T-helper 1 cell treated with Interleukin-12 subunit alpha and Interleukin-12 subunit beta and Interleukin-4 antibody, amounts not matched to agents 30 μg/mL and 1 μg/mL, for 36 hours (primary cell): Measurements from ENCODE around the gene CCDC179.

Experiments
- H3K27ac Mint-ChIP-seq: one replicate; pipeline ENCODE4 v1.8.0; 2021; ENCODE audit warnings: mild to moderate bottlenecking, mixed read lengths
- H3K27me3 Mint-ChIP-seq: one replicate; pipeline ENCODE4 v1.8.0; 2021; ENCODE audit warnings: low read depth, mixed read lengths
- H3K36me3 Mint-ChIP-seq: one replicate; pipeline ENCODE4 v1.8.0; 2021; ENCODE audit warnings: low read depth, mixed read lengths
- H3K4me1 Mint-ChIP-seq: one replicate; pipeline ENCODE4 v1.8.0; 2021; ENCODE audit warnings: low read depth, mixed read lengths
- H3K4me3 Mint-ChIP-seq: one replicate; pipeline ENCODE4 v1.8.0; 2021; ENCODE audit warnings: mild to moderate bottlenecking, moderate library complexity, mixed read lengths
- H3K9me3 Mint-ChIP-seq: one replicate; pipeline ENCODE4 v1.8.0; 2021; ENCODE audit warnings: mixed read lengths

Gene CCDC179

DNA sequence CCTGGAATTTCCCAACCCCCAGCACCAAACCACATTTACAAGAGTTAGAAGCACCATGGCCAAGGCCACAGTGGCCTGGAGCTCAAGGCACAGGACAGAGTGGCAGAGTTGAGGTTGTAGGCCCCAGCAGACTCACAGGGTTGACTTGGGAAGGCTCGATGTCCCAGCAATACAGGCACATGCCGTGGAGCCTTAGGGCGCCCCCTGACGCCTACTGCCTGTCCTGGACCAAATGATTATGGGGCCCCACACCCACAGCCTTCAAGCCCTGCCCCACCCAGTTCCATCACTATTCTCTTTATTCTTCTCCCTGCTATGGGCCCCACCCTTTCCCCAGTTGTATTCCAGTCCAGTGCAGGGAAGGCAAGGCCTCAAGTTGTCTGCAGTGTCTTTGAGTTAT is at the start of gene CCDC179:
Gene CCDC179 (minus strand): TSS at position 234 of the 400 bp plus-strand sequence. CDS start 53 bp downstream, at position 181.
- no peak within 1 kb of the TSS for H3K27ac Mint-ChIP-seq
- H3K4me3 Mint-ChIP-seq: no peak within 1 kb of the TSS
- no peaks in the 10 kb centered on the region for H3K27me3 Mint-ChIP-seq
- no peaks in the 10 kb centered on the region for H3K36me3 Mint-ChIP-seq
- H3K4me1 Mint-ChIP-seq: no peaks in the 10 kb centered on the region
- no peaks in the 10 kb centered on the region for H3K9me3 Mint-ChIP-seq

DNA sequence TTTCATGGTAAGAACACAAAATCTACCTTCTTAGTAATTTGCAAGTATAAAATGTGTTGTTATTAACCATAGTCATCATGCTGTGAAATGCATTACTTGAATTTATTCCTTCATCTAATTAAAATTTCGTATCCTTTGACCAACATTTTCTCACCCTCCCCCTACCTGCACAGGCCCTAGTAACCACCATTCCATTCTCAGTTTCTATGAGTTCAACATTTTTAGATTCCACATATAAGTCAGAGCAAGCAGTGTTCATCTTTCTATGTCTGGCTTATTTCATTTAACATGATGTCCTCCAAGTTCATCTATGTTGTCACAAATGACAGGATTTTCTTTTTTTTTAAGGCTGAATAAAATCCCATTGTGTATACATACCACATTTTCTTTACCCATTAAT is 43.5 kb upstream of the CCDC179 start:
- Mint-ChIP-seq H3K36me3 (no peaks in the 10 kb centered on the region), H3K4me3 (no peak overlapping the region), H3K4me1 (no peaks in the 10 kb centered on the region), H3K9me3 (peaks cover 7% of the 10 kb centered on the region), H3K27me3 (no peaks in the 10 kb centered on the region), H3K27ac (no peak overlapping the region)

DNA sequence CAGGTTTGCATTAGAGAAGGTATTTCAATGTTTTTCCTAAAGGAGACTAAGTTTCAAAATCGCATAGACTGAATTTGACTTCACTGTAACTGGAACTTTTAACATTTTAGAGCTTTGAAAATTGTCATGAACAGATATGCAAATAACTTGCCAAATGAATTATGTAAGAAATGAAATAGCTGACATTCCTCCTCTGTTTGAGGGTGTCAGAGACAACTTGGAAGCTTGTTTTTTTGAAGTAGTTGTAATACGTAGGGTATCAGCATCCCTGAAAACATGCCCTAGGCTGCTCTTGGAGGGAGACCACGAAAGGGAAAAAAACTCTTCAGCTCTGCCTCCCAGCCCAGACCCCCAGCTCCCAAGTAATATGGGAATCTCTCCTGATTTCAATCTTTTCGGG is 41.3 kb upstream of the CCDC179 start:
- peaks cover 2% of the 10 kb centered on the region for H3K9me3 Mint-ChIP-seq
- H3K27ac Mint-ChIP-seq: no peak overlapping the region
- H3K4me3 Mint-ChIP-seq: no peak overlapping the region
- no peaks in the 10 kb centered on the region for H3K27me3 Mint-ChIP-seq
- H3K4me1 Mint-ChIP-seq: no peaks in the 10 kb centered on the region
- H3K36me3 Mint-ChIP-seq: no peaks in the 10 kb centered on the region

DNA sequence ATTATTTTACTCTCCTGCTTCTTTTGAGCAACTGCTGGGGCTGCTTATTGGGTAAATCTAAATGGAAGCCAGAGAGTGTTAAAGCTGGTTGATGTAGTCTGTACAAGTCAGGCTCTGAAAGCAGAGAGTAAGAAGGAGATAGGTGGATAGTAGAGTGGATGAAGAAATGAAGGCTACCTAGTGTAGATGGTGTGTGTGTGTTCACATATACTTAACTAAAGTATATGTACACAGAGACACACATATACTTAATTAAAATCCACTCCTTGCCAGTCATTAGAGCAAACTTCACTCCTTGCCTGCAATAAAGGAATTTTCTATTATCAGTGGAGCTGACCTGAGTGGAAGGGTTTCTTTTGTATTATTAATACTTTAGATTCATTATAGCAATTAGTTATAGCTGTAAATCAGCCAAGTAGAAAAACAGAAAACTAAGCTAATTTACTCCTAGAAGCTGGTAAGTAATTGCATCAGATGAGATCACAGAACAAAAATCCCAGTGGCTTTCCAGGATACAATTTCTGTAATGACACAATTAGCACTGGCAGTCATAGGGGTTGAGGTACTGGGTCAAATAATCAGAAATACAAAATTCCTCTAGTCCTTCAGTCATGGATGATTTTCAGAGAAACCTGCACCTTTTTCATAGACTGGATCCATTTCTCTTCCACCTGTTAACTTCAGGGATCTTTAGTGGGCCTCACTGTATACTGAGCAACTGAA is 40.7 kb upstream of the CCDC179 start:
- no peaks in the 10 kb centered on the region for H3K27me3 Mint-ChIP-seq
- H3K36me3 Mint-ChIP-seq: no peaks in the 10 kb centered on the region
- no peak overlapping the region for H3K27ac Mint-ChIP-seq
- no peaks in the 10 kb centered on the region for H3K4me1 Mint-ChIP-seq
- H3K9me3 Mint-ChIP-seq: no peaks in the 10 kb centered on the region
- H3K4me3 Mint-ChIP-seq: no peak overlapping the region

DNA sequence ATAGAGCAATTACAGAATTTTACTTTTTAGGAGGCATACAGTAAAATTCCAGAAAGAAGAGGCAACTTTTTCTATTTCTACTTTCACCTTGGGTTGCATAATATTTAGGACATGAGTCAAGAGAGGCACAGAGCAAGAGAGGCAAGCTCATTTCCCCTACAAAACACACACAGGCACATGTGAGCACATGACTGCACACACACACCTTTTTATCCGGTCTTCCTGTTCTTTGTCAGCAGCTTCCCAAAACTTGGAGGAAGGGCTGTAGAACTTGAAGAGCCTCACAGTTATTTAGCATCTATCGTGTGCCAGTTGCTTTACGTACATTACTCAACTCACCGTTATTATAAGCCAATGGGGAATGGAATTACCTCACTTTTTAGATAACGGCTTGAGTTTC is 37.8 kb upstream of the CCDC179 start:
- H3K27ac Mint-ChIP-seq: no peak overlapping the region
- H3K9me3 Mint-ChIP-seq: no peaks in the 10 kb centered on the region
- H3K4me1 Mint-ChIP-seq: no peaks in the 10 kb centered on the region
- H3K27me3 Mint-ChIP-seq: no peaks in the 10 kb centered on the region
- no peaks in the 10 kb centered on the region for H3K36me3 Mint-ChIP-seq
- H3K4me3 Mint-ChIP-seq: no peak overlapping the region

DNA sequence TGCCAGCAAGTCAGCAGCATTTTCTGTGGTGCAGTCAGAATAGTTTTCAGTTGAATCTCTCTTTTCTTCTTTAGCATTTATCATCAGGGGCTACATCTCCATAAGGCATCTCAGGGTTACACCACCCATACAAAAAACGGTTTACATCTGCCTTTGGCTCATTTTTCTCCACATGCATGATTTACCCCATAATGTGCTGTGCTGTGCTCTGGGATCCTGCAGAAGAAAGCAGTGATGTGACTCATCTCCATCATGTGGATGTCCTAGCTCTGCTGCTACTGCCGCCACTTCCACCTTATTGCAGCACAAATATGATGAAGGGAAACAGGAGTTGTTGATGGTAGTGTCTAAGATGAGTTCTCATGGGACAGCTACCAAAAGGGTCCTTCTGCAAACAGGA is 30.0 kb upstream of the CCDC179 start:
- H3K27me3 Mint-ChIP-seq: no peaks in the 10 kb centered on the region
- H3K4me1 Mint-ChIP-seq: no peaks in the 10 kb centered on the region
- no peak overlapping the region for H3K4me3 Mint-ChIP-seq
- H3K9me3 Mint-ChIP-seq: no peaks in the 10 kb centered on the region
- no peaks in the 10 kb centered on the region for H3K36me3 Mint-ChIP-seq
- H3K27ac Mint-ChIP-seq: no peak overlapping the region

DNA sequence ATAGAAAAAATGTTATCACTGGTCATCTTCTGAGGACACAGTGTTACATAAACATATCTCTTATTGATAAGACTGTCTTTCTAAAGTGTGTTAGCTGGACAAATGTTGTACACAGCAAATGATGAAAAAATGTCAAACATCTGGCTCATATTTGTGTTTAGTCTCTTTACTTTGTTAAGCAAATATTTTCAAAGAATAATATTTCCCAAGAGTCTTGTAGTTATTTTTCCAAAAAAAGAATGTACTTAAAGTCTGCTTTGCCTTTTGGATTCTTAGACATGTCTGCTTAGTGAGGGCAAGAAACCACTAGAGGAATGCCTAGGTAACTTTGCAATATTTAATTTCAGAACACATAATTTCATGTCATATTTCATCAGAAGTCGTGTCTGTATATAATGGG is 23.9 kb upstream of the CCDC179 start:
- no peaks in the 10 kb centered on the region for H3K9me3 Mint-ChIP-seq
- no peak overlapping the region for H3K27ac Mint-ChIP-seq
- no peaks in the 10 kb centered on the region for H3K36me3 Mint-ChIP-seq
- no peaks in the 10 kb centered on the region for H3K27me3 Mint-ChIP-seq
- H3K4me3 Mint-ChIP-seq: no peak overlapping the region
- no peaks in the 10 kb centered on the region for H3K4me1 Mint-ChIP-seq

DNA sequence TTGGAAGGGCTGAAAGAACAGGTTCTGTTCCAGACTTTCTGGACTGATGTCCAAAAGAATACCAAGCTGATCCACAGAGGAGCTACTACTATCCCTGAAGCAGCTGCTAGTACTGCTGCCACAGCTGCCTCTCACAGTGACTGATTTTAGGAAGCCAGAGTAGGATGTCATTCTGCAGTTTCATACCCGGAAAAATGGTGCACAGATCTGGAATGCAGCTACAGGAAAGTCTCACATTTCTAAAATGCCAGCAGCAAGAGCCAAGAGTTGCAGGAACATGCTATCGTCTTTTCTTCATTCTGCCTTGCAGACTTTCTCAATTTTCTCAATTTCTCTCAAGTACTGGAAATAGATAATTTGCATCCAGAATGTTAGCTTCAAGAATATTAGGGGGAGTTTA is 19.4 kb upstream of the CCDC179 start:
- H3K27ac Mint-ChIP-seq: no peak overlapping the region
- no peak overlapping the region for H3K4me3 Mint-ChIP-seq
- H3K4me1 Mint-ChIP-seq: no peaks in the 10 kb centered on the region
- H3K9me3 Mint-ChIP-seq: no peaks in the 10 kb centered on the region
- no peaks in the 10 kb centered on the region for H3K36me3 Mint-ChIP-seq
- no peaks in the 10 kb centered on the region for H3K27me3 Mint-ChIP-seq

DNA sequence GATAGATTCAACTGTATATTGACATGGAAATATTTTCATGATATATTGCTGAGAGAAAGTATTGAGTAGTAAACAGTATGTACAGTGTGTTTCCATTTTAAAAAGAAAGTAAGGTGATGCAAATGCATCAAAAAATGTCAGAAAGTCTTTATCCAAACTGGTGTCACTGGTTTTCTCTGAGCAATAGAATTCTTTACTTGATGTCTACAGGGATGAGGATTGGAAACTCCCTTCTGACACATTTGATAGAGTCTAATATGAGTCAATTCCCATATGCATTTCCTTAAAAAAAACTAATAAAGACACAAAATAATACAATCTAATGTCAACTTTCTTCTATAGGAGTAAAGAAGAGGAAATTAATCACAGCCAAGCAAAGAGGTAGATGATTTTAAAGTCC is 18.3 kb upstream of the CCDC179 start:
- H3K27me3 Mint-ChIP-seq: no peaks in the 10 kb centered on the region
- no peak overlapping the region for H3K27ac Mint-ChIP-seq
- H3K4me1 Mint-ChIP-seq: no peaks in the 10 kb centered on the region
- no peaks in the 10 kb centered on the region for H3K9me3 Mint-ChIP-seq
- no peaks in the 10 kb centered on the region for H3K36me3 Mint-ChIP-seq
- H3K4me3 Mint-ChIP-seq: no peak overlapping the region

DNA sequence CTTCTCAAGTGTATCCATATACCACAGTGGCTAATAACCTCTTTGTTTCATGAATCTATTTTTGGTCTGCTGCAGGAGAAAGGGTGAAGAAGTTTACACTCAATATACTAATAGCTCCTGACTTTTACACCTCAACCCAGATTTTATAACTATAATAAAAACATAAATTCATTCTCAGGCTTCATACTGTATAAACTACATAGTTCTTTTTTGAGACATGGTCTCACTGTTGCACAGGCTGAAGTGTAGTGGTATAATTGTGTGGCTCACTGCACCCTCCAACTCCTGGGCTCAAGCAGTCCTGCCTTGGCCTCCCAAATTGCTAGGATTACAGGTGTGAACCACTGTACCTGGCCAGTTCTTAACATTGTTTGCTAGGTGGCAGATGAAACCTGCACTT is 17.8 kb upstream of the CCDC179 start:
- Mint-ChIP-seq H3K36me3 (no peaks in the 10 kb centered on the region), H3K4me1 (no peaks in the 10 kb centered on the region), H3K27me3 (no peaks in the 10 kb centered on the region), H3K4me3 (no peak overlapping the region), H3K27ac (no peak overlapping the region), H3K9me3 (no peaks in the 10 kb centered on the region)

DNA sequence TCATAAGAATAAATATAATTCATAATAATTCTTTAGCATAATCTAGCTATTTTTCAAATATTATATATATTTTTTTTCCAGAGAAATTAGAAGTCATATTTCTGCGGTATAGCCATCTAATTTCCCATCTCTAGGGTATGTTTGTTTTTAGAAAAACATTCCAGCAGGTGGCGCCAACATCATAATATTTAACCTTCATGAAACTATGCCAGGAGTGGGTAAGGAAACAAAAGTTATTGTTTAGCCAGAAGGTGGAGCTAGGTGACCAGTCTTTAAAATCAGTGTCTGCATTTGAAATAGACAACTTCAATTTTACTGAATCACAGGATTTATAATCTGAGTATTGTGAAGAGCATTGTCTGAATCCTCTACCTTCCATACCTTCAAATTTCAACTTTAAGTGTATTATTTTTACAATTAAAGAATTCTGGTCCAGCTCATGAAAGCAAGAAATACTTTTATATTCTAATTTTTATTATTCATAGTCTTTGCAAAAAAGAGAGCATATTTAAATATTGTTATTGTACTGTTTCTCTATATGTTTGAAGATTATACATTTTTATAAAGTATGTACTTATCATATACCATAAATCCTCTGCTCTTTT is 15.7 kb upstream of the CCDC179 start:
- no peaks in the 10 kb centered on the region for H3K4me1 Mint-ChIP-seq
- no peak overlapping the region for H3K27ac Mint-ChIP-seq
- no peaks in the 10 kb centered on the region for H3K27me3 Mint-ChIP-seq
- no peaks in the 10 kb centered on the region for H3K9me3 Mint-ChIP-seq
- no peak overlapping the region for H3K4me3 Mint-ChIP-seq
- no peaks in the 10 kb centered on the region for H3K36me3 Mint-ChIP-seq

DNA sequence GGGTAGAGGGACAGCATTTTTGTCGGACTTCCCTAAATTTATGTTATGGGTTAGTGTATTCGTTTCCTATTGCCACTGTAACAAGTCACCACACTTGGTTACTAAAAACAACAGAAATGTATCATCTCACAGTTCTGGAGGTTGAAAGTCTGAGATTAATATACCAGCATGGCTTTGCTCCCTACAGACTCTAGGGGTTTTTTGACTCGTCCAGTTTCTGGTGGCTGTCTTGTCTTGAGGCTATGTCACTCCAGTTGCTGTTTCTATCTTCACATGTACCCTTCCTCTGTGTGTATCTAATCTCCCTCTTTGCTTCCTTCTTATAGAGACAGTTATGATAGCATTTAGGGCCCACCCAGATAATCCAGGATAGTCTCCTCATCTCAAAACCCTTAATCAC is 9.1 kb upstream of the CCDC179 start:
- H3K27me3 Mint-ChIP-seq: no peaks in the 10 kb centered on the region
- H3K4me3 Mint-ChIP-seq: no peak overlapping the region
- H3K4me1 Mint-ChIP-seq: no peaks in the 10 kb centered on the region
- no peaks in the 10 kb centered on the region for H3K36me3 Mint-ChIP-seq
- H3K9me3 Mint-ChIP-seq: no peaks in the 10 kb centered on the region
- H3K27ac Mint-ChIP-seq: no peak overlapping the region

DNA sequence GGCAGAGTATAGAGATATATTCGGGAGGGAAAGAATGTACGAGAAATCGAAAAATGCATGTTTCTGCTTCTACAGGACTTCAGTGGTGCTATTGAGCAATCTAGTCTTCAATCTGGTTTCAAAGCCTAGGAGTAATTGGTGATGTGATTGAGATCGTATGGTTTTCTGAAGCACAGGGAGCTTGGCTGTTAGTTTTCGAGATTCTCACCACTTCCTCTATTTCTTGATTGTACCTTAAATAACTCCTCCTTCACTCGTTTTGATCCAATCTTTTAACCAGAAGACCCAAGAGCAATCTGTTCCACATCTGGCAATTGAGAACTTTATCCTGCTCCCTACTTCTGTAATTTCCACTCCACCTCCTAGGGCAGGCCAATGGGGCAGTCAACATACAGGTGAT is 518 bp downstream of the CCDC179 start:
- Mint-ChIP-seq H3K9me3 (no peaks in the 10 kb centered on the region), H3K27ac (no peak overlapping the region), H3K36me3 (no peaks in the 10 kb centered on the region), H3K4me3 (no peak overlapping the region), H3K4me1 (no peaks in the 10 kb centered on the region), H3K27me3 (no peaks in the 10 kb centered on the region)

DNA sequence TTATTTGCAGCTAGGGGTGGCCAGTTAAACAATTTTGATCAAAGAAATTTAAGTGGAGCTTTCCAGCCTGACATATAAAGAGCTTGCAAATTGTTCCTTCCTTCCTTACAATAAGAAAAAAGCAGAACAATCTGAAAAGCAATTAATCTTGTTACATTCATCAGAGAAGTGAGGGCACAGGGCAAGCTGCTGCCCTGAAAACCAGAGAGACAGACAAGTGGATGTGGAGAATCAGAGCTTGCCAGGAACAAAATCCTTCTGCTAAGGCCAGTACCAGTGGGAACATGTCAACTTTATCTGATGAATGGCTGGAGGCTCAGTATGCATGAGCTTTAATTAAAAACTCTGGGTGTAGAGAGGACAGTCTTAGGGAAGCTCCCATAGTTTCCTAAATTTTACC is 8.8 kb downstream of the CCDC179 start:
- no peak overlapping the region for H3K4me3 Mint-ChIP-seq
- H3K27me3 Mint-ChIP-seq: no peaks in the 10 kb centered on the region
- no peak overlapping the region for H3K27ac Mint-ChIP-seq
- H3K9me3 Mint-ChIP-seq: no peaks in the 10 kb centered on the region
- H3K36me3 Mint-ChIP-seq: no peaks in the 10 kb centered on the region
- H3K4me1 Mint-ChIP-seq: no peaks in the 10 kb centered on the region

DNA sequence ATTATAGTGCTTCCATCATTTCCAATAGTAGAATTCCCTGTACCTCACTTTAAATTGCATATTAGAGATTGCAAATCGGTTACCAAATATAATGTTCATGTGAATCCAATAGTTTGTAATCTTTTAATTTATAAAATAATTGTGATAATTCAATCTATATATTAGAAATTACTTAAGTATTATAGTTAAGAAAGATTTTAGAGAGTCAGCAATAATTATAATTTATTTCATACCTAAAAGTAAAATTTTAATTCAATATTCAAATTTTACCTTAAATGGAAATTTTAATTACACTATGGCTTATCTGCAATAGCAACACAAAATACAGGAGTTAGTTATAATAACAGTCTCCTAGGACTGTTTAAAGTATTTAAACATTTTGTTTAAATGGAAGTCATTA is 13.5 kb downstream of the CCDC179 start:
- Mint-ChIP-seq H3K4me1 (no peaks in the 10 kb centered on the region), H3K27ac (no peak overlapping the region), H3K36me3 (no peaks in the 10 kb centered on the region), H3K9me3 (no peaks in the 10 kb centered on the region), H3K27me3 (no peaks in the 10 kb centered on the region), H3K4me3 (no peak overlapping the region)
